K562 (cell line): ENCODE results near the gene BAD. TPM values are rescaled to one million over a fixed set of nuclear protein-coding genes. Genes with fewer than 3 reads are reported as not detected.

Experiments used
- DEAF1 ChIP-seq: fragments of 450-650 bp; formaldehyde crosslinking; IDR thresholded peaks from 2 replicates; pipeline ENCODE4 v1.4.0; 2020; ENCODE audit warnings: mild to moderate bottlenecking, moderate library complexity
- DMBX1 ChIP-seq: fragments of 250-450 bp; sonication (Bioruptor Pico); IDR thresholded peaks from 2 replicates; pipeline ENCODE4 v1.8.0; 2022; ENCODE audit warnings: inconsistent platforms, mild to moderate bottlenecking, moderate library complexity, borderline replicate concordance
- GATAD2B ChIP-seq: fragments of 450-650 bp; IDR thresholded peaks from 2 replicates; pipeline ENCODE4 v1.6.1; 2017; ENCODE audit warnings: mild to moderate bottlenecking, borderline replicate concordance
- GTF2A2 ChIP-seq: IDR thresholded peaks from 2 replicates; pipeline ENCODE4 v1.6.1; 2016; ENCODE audit warnings: mild to moderate bottlenecking, missing genetic modification characterization, missing compliant biosample characterization
- PKNOX1 ChIP-seq: fragments of 450-650 bp; IDR thresholded peaks from 2 replicates; pipeline ENCODE4 v1.6.1; 2016
- SNIP1 ChIP-seq: fragments of 450-650 bp; IDR thresholded peaks from 2 replicates; pipeline ENCODE4 v1.7.1; 2017; ENCODE audit warnings: low read depth, mild to moderate bottlenecking
- SP1 ChIP-seq: sonication (generic); formaldehyde crosslinking; IDR thresholded peaks from 2 replicates; pipeline ENCODE4 v1.8.1; 2022; ENCODE audit warnings: mild to moderate bottlenecking, missing genetic modification reagents
- SP2 ChIP-seq: IDR thresholded peaks from 2 replicates; pipeline ENCODE4 v1.6.1; 2011; ENCODE audit warnings: mild to moderate bottlenecking, low read depth, low read length, moderate library complexity; ENCODE audit not compliant: poor library complexity, severe bottlenecking; ENCODE audit errors: extremely low read depth
- ZC3H4 ChIP-seq: sonication (generic); formaldehyde crosslinking; IDR thresholded peaks from 2 replicates; pipeline ENCODE4 v1.9.0; 2021; ENCODE audit warnings: missing genetic modification reagents, borderline replicate concordance
- ZNF280B ChIP-seq: fragments of 250-450 bp; sonication (Bioruptor Pico); IDR thresholded peaks from 2 replicates; pipeline ENCODE4 v1.5.1; 2021; ENCODE audit warnings: mild to moderate bottlenecking
- ZNF512 ChIP-seq: IDR thresholded peaks from 2 replicates; pipeline ENCODE4 v1.6.1; 2016; ENCODE audit warnings: missing genetic modification characterization, missing compliant biosample characterization
- ZNF609 ChIP-seq: sonication (generic); formaldehyde crosslinking; IDR thresholded peaks from 2 replicates; pipeline ENCODE4 v1.8.1; 2023; ENCODE audit warnings: missing genetic modification reagents, mild to moderate bottlenecking, borderline replicate concordance
- ZNF740 ChIP-seq, 3 experiments: fragments of 200-800 bp in 1 of 3; sonication (Bioruptor generic) in 1 of 3; sonication (generic) in 1 of 3; formaldehyde crosslinking in 1 of 3; IDR thresholded peaks; 2 replicates each; pipeline versions ENCODE4 v1.6.1 to v1.8.0; 2016 to 2022; ENCODE audit warnings: mild to moderate bottlenecking in 2 of 3, missing compliant biosample characterization in 2 of 3, missing genetic modification characterization in 2 of 3, missing genetic modification reagents in 1 of 3
- polyA plus RNA-seq, 8 experiments: library from polyadenylated mRNA; depleted of rRNA in 4 of 8; stranded (reverse) in 5 of 8; unstranded in 3 of 8; fragments of >200 nt; fragmentation: Nextera tagmentation in 2 of 8; fragmentation: Illumina TruSeq in 1 of 8; extraction: Ambion mirVana in 2 of 8; extraction: Trizol in 1 of 8; gene quantifications; 2 replicates each; pipeline versions ENCODE4 v1.2.1 to v1.2.3, GENCODE V29; 2011 to 2014; ENCODE audit warnings: inconsistent platforms in 1 of 8, missing spikeins in 1 of 8
- total RNA-seq, 7 experiments: library from RNA; depleted of rRNA in 6 of 7; stranded (reverse); fragments of >200 nt in 6 of 7; fragmentation: Illumina TruSeq in 2 of 7; extraction: Trizol in 2 of 7; gene quantifications; 2 replicates each; pipeline versions ENCODE4 v1.2.1 to v1.2.3, GENCODE V29; 2011 to 2021; ENCODE audit warnings: low replicate concordance in 1 of 7

BAD gene
- total and polyA plus RNA-seq, 9 of the 15 experiments (the other 6 are each of a cell fraction or from before 2014, with no cell fraction given), result 0.61 to 45.6 (median 11.8) TPM

GRCh38 chr11:64246871-64247728 is 37.4 kb downstream of the BAD start, which contains the start of gene PPP1R14B (continued):
- TF ChIP-seq ZNF609 (CRISPR knock-in tag) (no peak), DMBX1 (CRISPR knock-in tag) (no peak; the same call in 1 of the 2 replicates), ZNF512 (tag) (no peak), DEAF1 (no peak), SP2 (peak; percentile 65), GTF2A2 (tag) (no peak), PKNOX1 (peak; percentile 24; the same call in 1 of the 2 replicates), SNIP1 (peak; percentile 34; the same call in 1 of the 2 replicates), SP1 (CRISPR knock-in tag) (peak; percentile 61; the same call in 1 of the 2 replicates), ZNF740 (CRISPR knock-in tag; IDR thresholded peaks at IDR 0.05) (no peak), ZNF740 (tag; IDR thresholded peaks at IDR 0.05) (no peak), ZNF280B (CRISPR knock-in tag) (no peak), GATAD2B (no peak), ZC3H4 (CRISPR knock-in tag) (no peak)
